ENCODE data around the gene DOCK10.

The DOCK10 gene

GRCh38 chr2:224802407-224802806, 239.9 kb downstream of the DOCK10 start:
- Histone ChIP-seq H2BK5ac (ENCODE audit: low read length) (no peak overlapping the region), H3K23ac (ENCODE audit: low read depth, low read length, poor library complexity) (no peak overlapping the region), H4K91ac (ENCODE audit: low read depth, low read length, poor library complexity) (no peak overlapping the region), H4K8ac (ENCODE audit: low read depth, low read length) (no peak overlapping the region), H2BK120ac (ENCODE audit: low read depth, low read length) (no peak overlapping the region), H3K9ac (ENCODE audit: low read depth, low read length, poor library complexity) (no peak overlapping the region), H2AFZ (ENCODE audit: low read length) (no peak overlapping the region), H2BK15ac (ENCODE audit: low read length) (no peak overlapping the region), H3K4ac (ENCODE audit: low read length) (no peak overlapping the region), H3K27me3 (ENCODE audit: control insufficient read depth in 3 of 3, insufficient read depth in 3 of 3, low read depth in 1 of 3, low read length in 3 of 3) (no peaks in the 10 kb centered on the region), H3K4me2 (ENCODE audit: insufficient read depth, low read length, poor library complexity, severe bottlenecking) (no peak overlapping the region), H3K4me3 (ENCODE audit: low read length in 2 of 2) (no peak overlapping the region), H3K4me1 (ENCODE audit: control insufficient read depth in 2 of 2, insufficient read depth in 1 of 2, low read depth in 1 of 2, low read length in 2 of 2) (peaks cover 2 to 15% of the 10 kb centered on the region in 2 donors), H3K9me3 (replicated peaks in 1 of 2; ENCODE audit: control insufficient read depth in 2 of 2, insufficient read depth in 1 of 2, low read depth in 1 of 2, low read length in 2 of 2) (no peaks in the 10 kb centered on the region), H3K27ac (replicated peaks; ENCODE audit: low read length) (no peak overlapping the region), H3K36me3 (replicated peaks in 1 of 2; ENCODE audit: control insufficient read depth in 2 of 2, insufficient read depth in 2 of 2, low read length in 2 of 2) (peaks cover 0 to 10% of the 10 kb centered on the region in 2 donors), H3K79me1 (ENCODE audit: low read depth, low read length) (no peaks in the 10 kb centered on the region), H2AK5ac (ENCODE audit: low read depth, low read length) (no peak overlapping the region), H3K18ac (ENCODE audit: low read length) (no peak overlapping the region), H3K14ac (ENCODE audit: low read length) (no peak overlapping the region), H2BK12ac (ENCODE audit: low read length) (no peak overlapping the region)
- no peak for DNase-seq (ENCODE audit: low spot score)
- no CpG with 5 or more reads among the region's 1 CpG for WGBS, 2 donors (ENCODE audit: extremely low coverage in 2 of 2, insufficient read length in 2 of 2, insufficient replicate concordance in 1 of 2)

- no peak overlapping the region for H3K27ac ChIP-seq (replicated peaks; ENCODE audit: low read length)
- H3K23ac ChIP-seq (ENCODE audit: low read depth, low read length, poor library complexity) = no peak overlapping the region
- H3K18ac ChIP-seq (ENCODE audit: low read length) = no peak overlapping the region
- H2BK120ac ChIP-seq (ENCODE audit: low read depth, low read length) = no peak overlapping the region
- no peaks in the 10 kb centered on the region for H3K27me3 ChIP-seq (ENCODE audit: control insufficient read depth in 3 of 3, insufficient read depth in 3 of 3, low read depth in 1 of 3, low read length in 3 of 3)
- H3K9me3 ChIP-seq (replicated peaks in 1 of 2; ENCODE audit: control insufficient read depth in 2 of 2, insufficient read depth in 1 of 2, low read depth in 1 of 2, low read length in 2 of 2) = no peaks in the 10 kb centered on the region
- WGBS, 2 donors (ENCODE audit: extremely low coverage in 2 of 2, insufficient read length in 2 of 2, insufficient replicate concordance in 1 of 2) = no CpG with 5 or more reads among the region's 1 CpG
- no peak overlapping the region for H2BK12ac ChIP-seq (ENCODE audit: low read length)
- DNase-seq (ENCODE audit: low spot score) = no peak
- no peak overlapping the region for H3K4me2 ChIP-seq (ENCODE audit: insufficient read depth, low read length, poor library complexity, severe bottlenecking)
- peaks cover 4 to 15% of the 10 kb centered on the region in 2 donors for H3K4me1 ChIP-seq (ENCODE audit: control insufficient read depth in 2 of 2, insufficient read depth in 1 of 2, low read depth in 1 of 2, low read length in 2 of 2)
- H3K9ac ChIP-seq (ENCODE audit: low read depth, low read length, poor library complexity) = no peak overlapping the region
- no peak overlapping the region for H2AK5ac ChIP-seq (ENCODE audit: low read depth, low read length)
- H3K79me1 ChIP-seq (ENCODE audit: low read depth, low read length) = no peaks in the 10 kb centered on the region
- H2BK15ac ChIP-seq (ENCODE audit: low read length) = no peak overlapping the region
- peak overlapping the region; percentile 76 for H2AFZ ChIP-seq (ENCODE audit: low read length)
- no peak overlapping the region for H3K4me3 ChIP-seq (ENCODE audit: low read length in 2 of 2)
- no peak overlapping the region for H2BK5ac ChIP-seq (ENCODE audit: low read length)
- H4K8ac ChIP-seq (ENCODE audit: low read depth, low read length) = no peak overlapping the region
- peaks cover 0 to 10% of the 10 kb centered on the region in 2 donors for H3K36me3 ChIP-seq (replicated peaks in 1 of 2; ENCODE audit: control insufficient read depth in 2 of 2, insufficient read depth in 2 of 2, low read length in 2 of 2)
- no peak overlapping the region for H4K91ac ChIP-seq (ENCODE audit: low read depth, low read length, poor library complexity)
- no peak overlapping the region for H3K4ac ChIP-seq (ENCODE audit: low read length)
- H3K14ac ChIP-seq (ENCODE audit: low read length) = no peak overlapping the region
Measured at GRCh38 chr2:224801360-224801759, 240.9 kb downstream of the DOCK10 start.

GRCh38 chr2:224799691-224800090, 242.6 kb downstream of the DOCK10 start:
- no peak overlapping the region for H3K27ac ChIP-seq (replicated peaks; ENCODE audit: low read length)
- H3K23ac ChIP-seq (ENCODE audit: low read depth, low read length, poor library complexity) = no peak overlapping the region
- H4K91ac ChIP-seq (ENCODE audit: low read depth, low read length, poor library complexity) = no peak overlapping the region
- no peaks in the 10 kb centered on the region for H3K79me1 ChIP-seq (ENCODE audit: low read depth, low read length)
- H3K14ac ChIP-seq (ENCODE audit: low read length) = no peak overlapping the region
- H3K4me1 ChIP-seq (ENCODE audit: control insufficient read depth in 2 of 2, insufficient read depth in 1 of 2, low read depth in 1 of 2, low read length in 2 of 2) = peaks cover 4 to 15% of the 10 kb centered on the region in 2 donors
- no peak overlapping the region for H2AFZ ChIP-seq (ENCODE audit: low read length)
- DNase-seq (ENCODE audit: low spot score) = no peak
- H3K36me3 ChIP-seq (replicated peaks in 1 of 2; ENCODE audit: control insufficient read depth in 2 of 2, insufficient read depth in 2 of 2, low read length in 2 of 2) = peaks cover 0 to 6% of the 10 kb centered on the region in 2 donors
- no CpG with 5 or more reads among the region's 1 CpG for WGBS, 2 donors (ENCODE audit: extremely low coverage in 2 of 2, insufficient read length in 2 of 2, insufficient replicate concordance in 1 of 2)
- no peak overlapping the region for H3K4ac ChIP-seq (ENCODE audit: low read length)
- H2BK15ac ChIP-seq (ENCODE audit: low read length) = no peak overlapping the region
- no peaks in the 10 kb centered on the region for H3K9me3 ChIP-seq (replicated peaks in 1 of 2; ENCODE audit: control insufficient read depth in 2 of 2, insufficient read depth in 1 of 2, low read depth in 1 of 2, low read length in 2 of 2)
- H3K9ac ChIP-seq (ENCODE audit: low read depth, low read length, poor library complexity) = no peak overlapping the region
- no peak overlapping the region for H2BK12ac ChIP-seq (ENCODE audit: low read length)
- no peak overlapping the region for H3K4me3 ChIP-seq (ENCODE audit: low read length in 2 of 2)
- no peak overlapping the region for H2AK5ac ChIP-seq (ENCODE audit: low read depth, low read length)
- no peak overlapping the region for H4K8ac ChIP-seq (ENCODE audit: low read depth, low read length)
- no peak overlapping the region for H3K18ac ChIP-seq (ENCODE audit: low read length)
- no peaks in the 10 kb centered on the region for H3K27me3 ChIP-seq (ENCODE audit: control insufficient read depth in 3 of 3, insufficient read depth in 3 of 3, low read depth in 1 of 3, low read length in 3 of 3)
- no peak overlapping the region for H3K4me2 ChIP-seq (ENCODE audit: insufficient read depth, low read length, poor library complexity, severe bottlenecking)
- H2BK5ac ChIP-seq (ENCODE audit: low read length) = no peak overlapping the region
- H2BK120ac ChIP-seq (ENCODE audit: low read depth, low read length) = no peak overlapping the region

GRCh38 chr2:224798180-224798579, 244.1 kb downstream of the DOCK10 start:
- Histone ChIP-seq H3K18ac (ENCODE audit: low read length) (no peak overlapping the region), H3K27me3 (ENCODE audit: control insufficient read depth in 3 of 3, insufficient read depth in 3 of 3, low read depth in 1 of 3, low read length in 3 of 3) (no peaks in the 10 kb centered on the region), H4K91ac (ENCODE audit: low read depth, low read length, poor library complexity) (no peak overlapping the region), H3K9me3 (replicated peaks in 1 of 2; ENCODE audit: control insufficient read depth in 2 of 2, insufficient read depth in 1 of 2, low read depth in 1 of 2, low read length in 2 of 2) (no peaks in the 10 kb centered on the region), H2AFZ (ENCODE audit: low read length) (no peak overlapping the region), H2AK5ac (ENCODE audit: low read depth, low read length) (no peak overlapping the region), H2BK15ac (ENCODE audit: low read length) (no peak overlapping the region), H3K14ac (ENCODE audit: low read length) (no peak overlapping the region), H2BK120ac (ENCODE audit: low read depth, low read length) (no peak overlapping the region), H3K4ac (ENCODE audit: low read length) (no peak overlapping the region), H4K8ac (ENCODE audit: low read depth, low read length) (no peak overlapping the region), H3K4me3 (ENCODE audit: low read length in 2 of 2) (no peak overlapping the region), H3K27ac (replicated peaks; ENCODE audit: low read length) (no peak overlapping the region), H2BK5ac (ENCODE audit: low read length) (no peak overlapping the region), H2BK12ac (ENCODE audit: low read length) (no peak overlapping the region), H3K23ac (ENCODE audit: low read depth, low read length, poor library complexity) (no peak overlapping the region), H3K4me2 (ENCODE audit: insufficient read depth, low read length, poor library complexity, severe bottlenecking) (no peak overlapping the region), H3K79me1 (ENCODE audit: low read depth, low read length) (no peaks in the 10 kb centered on the region), H3K4me1 (ENCODE audit: control insufficient read depth in 2 of 2, insufficient read depth in 1 of 2, low read depth in 1 of 2, low read length in 2 of 2) (peaks cover 4 to 15% of the 10 kb centered on the region in 2 donors), H3K36me3 (replicated peaks in 1 of 2; ENCODE audit: control insufficient read depth in 2 of 2, insufficient read depth in 2 of 2, low read length in 2 of 2) (peaks cover 0 to 6% of the 10 kb centered on the region in 2 donors), H3K9ac (ENCODE audit: low read depth, low read length, poor library complexity) (no peak overlapping the region)
- no CpG with 5 or more reads among the region's 2 CpGs for WGBS, 2 donors (ENCODE audit: extremely low coverage in 2 of 2, insufficient read length in 2 of 2, insufficient replicate concordance in 1 of 2)
- DNase-seq (ENCODE audit: low spot score) = no peak

Data from neuronal stem cell (in vitro differentiated cells).